Keratinocyte (primary cell): Measurements from ENCODE around the gene MAMDC2. TPM values are rescaled to one million over a fixed set of nuclear protein-coding genes. Genes with fewer than 3 reads are reported as not detected.

Experiments used
- DNase-seq: peaks from one replicate; pipeline ENCODE4 v3.0.0-alpha.2; 2011; ENCODE audit warnings: low read depth, missing footprints, low spot score
- FAIRE-seq: peaks from 2 replicates; lab custom pipeline; 2011; peaks lifted over from hg19 to GRCh38; lab: Jason Lieb, UNC
- H2AFZ ChIP-seq: 2 replicates; pipeline ENCODE4 v1.6.0; 2012; ENCODE audit warnings: low read length, control low read depth, inconsistent platforms; ENCODE audit not compliant: control insufficient read depth
- H3K27ac ChIP-seq: 2 replicates; pipeline ENCODE4 v1.5.1; 2011; ENCODE audit warnings: low read length; ENCODE audit not compliant: control insufficient read depth, insufficient read depth
- H3K27me3 ChIP-seq: 3 replicates; pipeline ENCODE4 v1.6.0; 2011; ENCODE audit warnings: low read length; ENCODE audit not compliant: control insufficient read depth, insufficient read depth; ENCODE audit errors: extremely low read depth
- H3K36me3 ChIP-seq, 2 experiments: 2 replicates in 1 of 2; 3 replicates in 1 of 2; pipeline ENCODE4 v1.5.1; 2011; ENCODE audit warnings: low read length in 2 of 2, mild to moderate bottlenecking in 1 of 2; ENCODE audit not compliant: control insufficient read depth in 2 of 2, insufficient read depth in 2 of 2; ENCODE audit errors: extremely low read depth in 1 of 2
- H3K4me1 ChIP-seq: 3 replicates; pipeline ENCODE4 v1.5.1; 2011; ENCODE audit warnings: low read length; ENCODE audit not compliant: control insufficient read depth, insufficient read depth; ENCODE audit errors: extremely low read depth
- H3K4me2 ChIP-seq: 3 replicates; pipeline ENCODE4 v1.6.0; 2011; ENCODE audit warnings: low read depth, low read length; ENCODE audit not compliant: control insufficient read depth, insufficient read depth; ENCODE audit errors: extremely low read depth
- H3K4me3 ChIP-seq, 3 experiments: fragments of 200-600 bp in 1 of 3; sonication (generic) in 1 of 3; 2 replicates in 2 of 3; 3 replicates in 1 of 3; pipeline ENCODE4 v1.5.1; 2011 to 2016; ENCODE audit warnings: low read length in 3 of 3, mild to moderate bottlenecking in 3 of 3, control low read depth in 2 of 3, inconsistent platforms in 1 of 3, low read depth in 1 of 3, mixed read lengths in 1 of 3, mixed run types in 1 of 3, moderate library complexity in 1 of 3; ENCODE audit not compliant: control insufficient read depth in 2 of 3, insufficient read depth in 2 of 3; ENCODE audit errors: extremely low read depth in 1 of 3
- H3K79me2 ChIP-seq: 2 replicates; pipeline ENCODE4 v1.6.0; 2012; ENCODE audit warnings: low read length; ENCODE audit not compliant: control insufficient read depth, insufficient read depth
- H3K9ac ChIP-seq: 3 replicates; pipeline ENCODE4 v1.6.0; 2011; ENCODE audit warnings: low read length; ENCODE audit not compliant: control insufficient read depth, insufficient read depth; ENCODE audit errors: extremely low read depth
- H3K9me1 ChIP-seq: 3 replicates; pipeline ENCODE4 v1.6.0; 2011; ENCODE audit warnings: low read length; ENCODE audit not compliant: control insufficient read depth, insufficient read depth; ENCODE audit errors: extremely low read depth
- H3K9me3 ChIP-seq: 2 replicates; pipeline ENCODE4 v1.5.1; 2012; ENCODE audit warnings: low read depth, low read length; ENCODE audit not compliant: control insufficient read depth
- H4K20me1 ChIP-seq: 3 replicates; pipeline ENCODE4 v1.6.0; 2011; ENCODE audit warnings: low read length; ENCODE audit not compliant: control insufficient read depth, insufficient read depth; ENCODE audit errors: extremely low read depth
- EZH2 ChIP-seq: IDR thresholded peaks from one replicate; pipeline ENCODE4 v1.6.1; 2012; ENCODE audit warnings: inconsistent platforms, mild to moderate bottlenecking, low read length, moderate library complexity
- dilution Hi-C: fragments of 300-500 bp; cut with MboI; formaldehyde crosslinking; loops from one replicate; pipeline ENCODE4 v1.7.0; 2020; ENCODE audit warnings: low sequenced_read_pairs; ENCODE audit not compliant: extremely low pct_ligation_motif_present
- polyA plus RNA-seq, 5 experiments: library from polyadenylated mRNA; depleted of rRNA in 3 of 5; stranded (reverse) in 3 of 5; stranded (forward) in 1 of 5; unstranded in 1 of 5; fragments of >200 nt; gene quantifications; 1 replicate in 1 of 5; 2 replicates in 3 of 5; 3 replicates in 1 of 5; pipeline versions ENCODE4 v1.2.1 to v1.2.3, GENCODE V29; 2011 to 2012; ENCODE audit warnings: missing spikeins in 2 of 5, low read depth in 1 of 5, low replicate concordance in 1 of 5
- TF ChIP-seq, protein P1 (sequence below), 3 experiments: IDR thresholded peaks in 1 of 3; conservative IDR thresholded peaks in 1 of 3; optimal IDR thresholded peaks in 1 of 3; 2 replicates in 2 of 3; 3 replicates in 1 of 3; pipeline versions ENCODE3 to v1.5.1; 2011; ENCODE audit warnings: low read length in 3 of 3, mild to moderate bottlenecking in 3 of 3, moderate library complexity in 2 of 3, control low read depth in 1 of 3, inconsistent platforms in 1 of 3; ENCODE audit not compliant: insufficient read depth in 2 of 3; ENCODE audit errors: extremely low read depth in 1 of 3

Gene MAMDC2
- polyA plus RNA-seq, 1 donor (not counting 4 experiments of a cell fraction or from before 2014, with no cell fraction given) = 4.2 TPM

DNA sequence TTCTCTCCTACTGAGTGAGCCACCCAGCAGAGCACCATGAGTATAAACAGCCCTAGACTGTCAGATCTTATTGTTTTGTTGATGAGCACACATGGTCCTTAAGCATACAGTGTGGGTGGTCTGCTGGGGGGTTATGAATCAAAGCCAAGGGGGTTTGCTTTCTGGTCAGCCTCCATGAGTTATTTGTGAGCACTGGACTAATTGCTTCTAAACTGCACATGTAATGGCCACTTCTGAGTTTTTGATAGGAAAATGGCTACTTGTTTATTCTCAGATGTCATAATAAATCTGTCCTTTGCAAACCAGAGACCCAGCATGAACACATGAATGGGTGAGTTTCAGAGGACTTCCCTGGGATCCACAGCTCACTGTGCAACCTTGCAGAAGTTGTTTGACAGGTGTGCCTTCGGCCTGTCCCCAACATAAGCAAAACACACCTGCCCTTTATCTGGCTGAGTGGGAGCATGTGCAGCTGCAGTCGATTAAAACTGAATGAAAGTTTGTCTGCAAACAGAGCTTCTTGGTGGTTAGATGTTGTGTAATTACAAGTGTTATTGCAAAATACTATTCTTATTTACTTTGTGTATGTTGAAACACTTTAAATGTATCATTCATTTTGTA is 35.9 kb downstream of the MAMDC2 start:
- Histone ChIP-seq H3K9me1 (no peaks in the 10 kb centered on the region), H2AFZ (no peak overlapping the region), H3K9ac (no peak overlapping the region), H3K4me2 (no peak overlapping the region), H3K27ac (no peak overlapping the region), H3K79me2 (no peaks in the 10 kb centered on the region), H3K9me3 (no peaks in the 10 kb centered on the region), H3K4me3 (no peak overlapping the region), H4K20me1 (no peaks in the 10 kb centered on the region), H3K36me3 (no peaks in the 10 kb centered on the region), H3K4me1 (peaks cover 9% of the 10 kb centered on the region), H3K27me3 (no peaks in the 10 kb centered on the region)
- TF ChIP-seq, protein P1, sequence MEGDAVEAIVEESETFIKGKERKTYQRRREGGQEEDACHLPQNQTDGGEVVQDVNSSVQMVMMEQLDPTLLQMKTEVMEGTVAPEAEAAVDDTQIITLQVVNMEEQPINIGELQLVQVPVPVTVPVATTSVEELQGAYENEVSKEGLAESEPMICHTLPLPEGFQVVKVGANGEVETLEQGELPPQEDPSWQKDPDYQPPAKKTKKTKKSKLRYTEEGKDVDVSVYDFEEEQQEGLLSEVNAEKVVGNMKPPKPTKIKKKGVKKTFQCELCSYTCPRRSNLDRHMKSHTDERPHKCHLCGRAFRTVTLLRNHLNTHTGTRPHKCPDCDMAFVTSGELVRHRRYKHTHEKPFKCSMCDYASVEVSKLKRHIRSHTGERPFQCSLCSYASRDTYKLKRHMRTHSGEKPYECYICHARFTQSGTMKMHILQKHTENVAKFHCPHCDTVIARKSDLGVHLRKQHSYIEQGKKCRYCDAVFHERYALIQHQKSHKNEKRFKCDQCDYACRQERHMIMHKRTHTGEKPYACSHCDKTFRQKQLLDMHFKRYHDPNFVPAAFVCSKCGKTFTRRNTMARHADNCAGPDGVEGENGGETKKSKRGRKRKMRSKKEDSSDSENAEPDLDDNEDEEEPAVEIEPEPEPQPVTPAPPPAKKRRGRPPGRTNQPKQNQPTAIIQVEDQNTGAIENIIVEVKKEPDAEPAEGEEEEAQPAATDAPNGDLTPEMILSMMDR (optimal IDR thresholded peaks at IDR 0.05 in 1 of 3, IDR thresholded peaks at IDR 0.05 in 1 of 3, conservative IDR thresholded peaks at IDR 0.05 in 1 of 3; ENCODE audit: extremely low read depth in 1 of 3, insufficient read depth in 2 of 3, low read length in 3 of 3) = no peak
- TF ChIP-seq EZH2 = no peak
- FAIRE-seq = no peak
- no peak for DNase-seq
- dilution Hi-C loops = no loop called here

DNA sequence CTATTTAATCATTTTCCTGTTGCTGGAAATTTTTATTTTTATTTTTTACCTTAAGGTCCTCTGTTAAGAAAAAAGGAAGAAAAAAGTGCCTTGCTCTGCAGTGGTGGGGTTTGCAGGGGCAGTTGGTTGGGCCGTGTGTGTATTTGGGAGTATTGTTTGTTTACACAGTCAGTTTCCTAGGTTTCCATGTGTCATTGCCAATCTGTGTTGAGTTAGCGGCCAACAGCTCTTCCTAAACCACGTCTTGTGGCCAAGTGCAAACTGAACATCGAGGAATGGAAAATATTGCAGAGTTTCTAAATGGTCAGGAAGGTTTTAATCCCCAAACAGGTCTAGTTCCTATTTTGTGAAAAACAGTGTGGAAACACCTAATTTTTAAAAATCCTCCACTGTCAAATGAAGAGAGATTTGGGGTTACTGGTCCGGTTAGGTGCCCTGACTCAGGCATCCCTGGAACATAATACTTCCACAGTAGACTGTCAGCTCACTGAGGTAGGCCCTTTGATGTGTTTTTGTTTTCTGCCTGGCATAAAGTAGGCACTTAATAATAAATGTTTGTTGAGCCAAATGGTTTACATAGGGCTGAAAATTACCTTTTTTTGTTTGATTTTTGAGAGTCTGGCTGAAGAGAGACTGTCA is 37.0 kb downstream of the MAMDC2 start:
- no peak for FAIRE-seq
- Histone ChIP-seq H4K20me1 (no peaks in the 10 kb centered on the region), H3K9ac (no peak overlapping the region), H2AFZ (no peak overlapping the region), H3K9me1 (no peaks in the 10 kb centered on the region), H3K4me3 (no peak overlapping the region), H3K27ac (no peak overlapping the region), H3K4me1 (peaks cover 9% of the 10 kb centered on the region), H3K9me3 (no peaks in the 10 kb centered on the region), H3K79me2 (no peaks in the 10 kb centered on the region), H3K4me2 (no peak overlapping the region), H3K36me3 (no peaks in the 10 kb centered on the region), H3K27me3 (no peaks in the 10 kb centered on the region)
- DNase-seq = no peak
- dilution Hi-C loops = no loop called here
- no peak for TF ChIP-seq EZH2
- TF ChIP-seq, protein P1 (optimal IDR thresholded peaks at IDR 0.05 in 1 of 3, IDR thresholded peaks at IDR 0.05 in 1 of 3, conservative IDR thresholded peaks at IDR 0.05 in 1 of 3; ENCODE audit: extremely low read depth in 1 of 3, insufficient read depth in 2 of 3, low read length in 3 of 3) = no peak
